ENCODE results near the gene PLEKHG3. TPM values are rescaled to one million over a fixed set of nuclear protein-coding genes. Genes with fewer than 3 reads are reported as not detected.

PLEKHG3 gene
- total and polyA plus RNA-seq, 4 donors, result 8.4 to 21.3 (median 14.6) TPM

DNA sequence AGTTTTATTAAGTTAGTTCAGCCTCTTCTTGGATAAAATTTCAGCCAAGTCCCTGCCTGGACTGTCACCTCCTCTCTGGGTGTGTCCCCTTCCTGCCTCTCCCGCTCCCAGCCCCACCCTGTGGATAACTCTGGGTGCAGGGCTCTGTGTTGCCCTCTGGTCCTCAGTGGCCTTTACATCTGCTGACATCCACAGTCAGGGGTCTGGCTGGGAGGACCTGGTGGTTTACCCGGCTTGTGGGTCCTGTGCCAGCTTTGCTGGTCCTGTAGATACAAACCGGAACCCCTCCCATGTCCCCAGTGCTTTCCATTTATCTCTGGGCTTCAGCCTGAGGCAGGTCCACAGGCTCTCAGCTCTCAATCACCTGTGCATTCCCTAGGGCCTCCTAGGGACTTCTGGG is 28.9 kb upstream of the PLEKHG3 start (continued):
- TF ChIP-seq, protein P1, sequence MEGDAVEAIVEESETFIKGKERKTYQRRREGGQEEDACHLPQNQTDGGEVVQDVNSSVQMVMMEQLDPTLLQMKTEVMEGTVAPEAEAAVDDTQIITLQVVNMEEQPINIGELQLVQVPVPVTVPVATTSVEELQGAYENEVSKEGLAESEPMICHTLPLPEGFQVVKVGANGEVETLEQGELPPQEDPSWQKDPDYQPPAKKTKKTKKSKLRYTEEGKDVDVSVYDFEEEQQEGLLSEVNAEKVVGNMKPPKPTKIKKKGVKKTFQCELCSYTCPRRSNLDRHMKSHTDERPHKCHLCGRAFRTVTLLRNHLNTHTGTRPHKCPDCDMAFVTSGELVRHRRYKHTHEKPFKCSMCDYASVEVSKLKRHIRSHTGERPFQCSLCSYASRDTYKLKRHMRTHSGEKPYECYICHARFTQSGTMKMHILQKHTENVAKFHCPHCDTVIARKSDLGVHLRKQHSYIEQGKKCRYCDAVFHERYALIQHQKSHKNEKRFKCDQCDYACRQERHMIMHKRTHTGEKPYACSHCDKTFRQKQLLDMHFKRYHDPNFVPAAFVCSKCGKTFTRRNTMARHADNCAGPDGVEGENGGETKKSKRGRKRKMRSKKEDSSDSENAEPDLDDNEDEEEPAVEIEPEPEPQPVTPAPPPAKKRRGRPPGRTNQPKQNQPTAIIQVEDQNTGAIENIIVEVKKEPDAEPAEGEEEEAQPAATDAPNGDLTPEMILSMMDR (IDR thresholded peaks at IDR 0.05; ENCODE audit: low read depth, low read length, missing input control), result no peak
- no peak for TF ChIP-seq RAD21 (IDR thresholded peaks at IDR 0.05)
- TF ChIP-seq, protein P2, sequence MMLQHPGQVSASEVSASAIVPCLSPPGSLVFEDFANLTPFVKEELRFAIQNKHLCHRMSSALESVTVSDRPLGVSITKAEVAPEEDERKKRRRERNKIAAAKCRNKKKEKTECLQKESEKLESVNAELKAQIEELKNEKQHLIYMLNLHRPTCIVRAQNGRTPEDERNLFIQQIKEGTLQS (IDR thresholded peaks at IDR 0.05), result no peak
- TF ChIP-seq HNF4G (IDR thresholded peaks at IDR 0.05), result no peak
- TF ChIP-seq JUND (IDR thresholded peaks at IDR 0.05), result no peak
- no peak for TF ChIP-seq YY1 (IDR thresholded peaks at IDR 0.05)
- TF ChIP-seq SP1 (IDR thresholded peaks at IDR 0.05), result no peak
- TF ChIP-seq EGR1 (IDR thresholded peaks at IDR 0.05; ENCODE audit: low read depth in 2 of 2), result no peak
- no peak for TF ChIP-seq FOXA2 (IDR thresholded peaks at IDR 0.05)
- no peak for TF ChIP-seq HNF4A (conservative IDR thresholded peaks at IDR 0.05)
- TF ChIP-seq, protein P3, sequence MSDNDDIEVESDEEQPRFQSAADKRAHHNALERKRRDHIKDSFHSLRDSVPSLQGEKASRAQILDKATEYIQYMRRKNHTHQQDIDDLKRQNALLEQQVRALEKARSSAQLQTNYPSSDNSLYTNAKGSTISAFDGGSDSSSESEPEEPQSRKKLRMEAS (IDR thresholded peaks at IDR 0.05), result no peak

DNA sequence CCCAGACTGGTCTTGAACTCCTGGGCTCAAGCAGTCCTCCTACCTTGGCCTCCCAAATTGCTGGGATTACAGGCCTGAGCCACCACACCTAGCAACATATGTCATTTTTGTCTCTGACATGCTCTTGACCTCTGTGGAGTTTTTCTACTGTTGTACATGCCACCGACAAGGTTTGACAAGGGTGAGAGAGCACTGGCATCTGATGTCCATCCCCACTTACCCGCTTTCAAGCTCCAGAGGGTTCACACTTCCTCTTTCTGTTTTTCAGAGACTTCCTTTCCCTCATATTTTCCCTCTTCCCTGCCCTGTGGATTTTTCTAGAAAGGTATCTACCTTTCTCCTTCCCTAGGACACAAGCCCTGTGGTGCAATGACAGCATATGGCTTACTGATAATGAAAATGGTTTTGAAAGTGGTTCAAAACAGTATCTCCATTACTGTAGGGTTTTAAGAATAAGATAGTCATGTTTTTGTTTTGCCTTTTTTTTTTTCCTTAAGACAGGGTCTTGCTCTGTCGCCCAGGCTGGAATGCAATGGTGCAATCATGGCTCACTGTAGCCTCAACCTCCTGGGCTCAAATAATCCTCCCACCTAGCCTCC is 27.7 kb upstream of the PLEKHG3 start:
- TF ChIP-seq GABPA (IDR thresholded peaks at IDR 0.05 in 1 of 2, conservative IDR thresholded peaks at IDR 0.05 in 1 of 2), result no peak
- no peak for TF ChIP-seq JUND (IDR thresholded peaks at IDR 0.05)
- TF ChIP-seq RAD21 (IDR thresholded peaks at IDR 0.05), result no peak
- TF ChIP-seq NR2F2 (IDR thresholded peaks at IDR 0.05), result no peak
- TF ChIP-seq, protein P3 (IDR thresholded peaks at IDR 0.05), result no peak
- TF ChIP-seq RXRA (IDR thresholded peaks at IDR 0.05), result no peak
- no peak for TF ChIP-seq EGR1 (IDR thresholded peaks at IDR 0.05; ENCODE audit: low read depth in 2 of 2)
- no peak for TF ChIP-seq TAF1 (conservative IDR thresholded peaks at IDR 0.05)
- no peak for TF ChIP-seq HNF4G (IDR thresholded peaks at IDR 0.05)
- Histone ChIP-seq H3K9me3 (ENCODE audit: control insufficient read depth in 4 of 4, low read length in 3 of 4) (no peaks in the 10 kb centered on the region), H3K27ac (ENCODE audit: low read depth in 1 of 2, low read length in 2 of 2) (no peak overlapping the region), H3K36me3 (ENCODE audit: control insufficient read depth in 4 of 4, insufficient read depth in 3 of 4, low read depth in 1 of 4, low read length in 3 of 4) (no peaks in the 10 kb centered on the region), H3K4me3 (ENCODE audit: low read depth in 1 of 3, low read length in 3 of 3) (no peak overlapping the region), H3K4me1 (ENCODE audit: control insufficient read depth in 4 of 4, insufficient read depth in 4 of 4, low read length in 3 of 4) (peaks cover 0 to 3% (median 0%) of the 10 kb centered on the region in 4 donors), H3K27me3 (ENCODE audit: control insufficient read depth in 4 of 4, insufficient read depth in 4 of 4, low read length in 3 of 4) (no peaks in the 10 kb centered on the region), H3K9ac (ENCODE audit: low read depth in 1 of 2, low read length in 2 of 2) (no peak overlapping the region)
- DNase-seq (ENCODE audit: low spot score), result no peak
- 87% methylated on average over 3 of the region's 3 CpGs for WGBS

DNA sequence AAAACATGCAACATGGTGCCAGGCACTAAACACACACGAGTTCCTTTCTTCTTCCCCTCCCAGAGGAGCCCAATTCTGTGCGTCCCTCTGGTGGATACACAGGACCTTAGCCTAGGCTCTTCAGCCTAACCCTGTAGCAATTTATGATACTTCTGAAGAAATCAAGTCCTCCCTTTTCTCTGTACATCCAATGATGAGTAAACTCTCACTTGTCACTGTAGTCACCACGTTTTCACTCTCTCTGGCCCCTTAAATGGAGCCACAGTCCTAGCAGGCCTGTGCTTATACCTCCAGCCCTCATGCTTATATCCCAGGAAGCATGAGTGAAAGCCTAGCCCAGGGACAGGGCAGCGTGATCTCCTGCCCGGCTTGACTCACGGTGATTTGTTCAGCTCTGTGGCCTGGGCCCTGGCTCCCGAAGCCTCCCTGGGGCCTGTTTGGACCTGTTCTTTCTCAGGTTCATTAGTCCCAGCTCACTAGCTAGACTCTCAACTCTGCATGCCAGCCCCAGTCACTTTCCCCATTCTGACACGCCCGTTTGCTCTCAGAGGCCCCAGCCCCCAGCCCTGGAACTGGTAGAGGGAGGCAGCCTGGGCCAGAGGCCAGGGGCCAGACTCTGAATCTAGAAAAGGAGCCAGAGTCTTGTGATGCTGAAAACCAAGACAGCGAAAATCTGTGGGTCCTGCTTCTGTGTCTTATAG is 24.1 kb upstream of the PLEKHG3 start:
- TF ChIP-seq, protein P2 (IDR thresholded peaks at IDR 0.05), result no peak
- TF ChIP-seq RAD21 (IDR thresholded peaks at IDR 0.05) (no peak), FOXA2 (IDR thresholded peaks at IDR 0.05) (no peak), FOXA1 (IDR thresholded peaks at IDR 0.05) (no peak), TAF1 (conservative IDR thresholded peaks at IDR 0.05) (no peak)
- TF ChIP-seq, protein P4, sequence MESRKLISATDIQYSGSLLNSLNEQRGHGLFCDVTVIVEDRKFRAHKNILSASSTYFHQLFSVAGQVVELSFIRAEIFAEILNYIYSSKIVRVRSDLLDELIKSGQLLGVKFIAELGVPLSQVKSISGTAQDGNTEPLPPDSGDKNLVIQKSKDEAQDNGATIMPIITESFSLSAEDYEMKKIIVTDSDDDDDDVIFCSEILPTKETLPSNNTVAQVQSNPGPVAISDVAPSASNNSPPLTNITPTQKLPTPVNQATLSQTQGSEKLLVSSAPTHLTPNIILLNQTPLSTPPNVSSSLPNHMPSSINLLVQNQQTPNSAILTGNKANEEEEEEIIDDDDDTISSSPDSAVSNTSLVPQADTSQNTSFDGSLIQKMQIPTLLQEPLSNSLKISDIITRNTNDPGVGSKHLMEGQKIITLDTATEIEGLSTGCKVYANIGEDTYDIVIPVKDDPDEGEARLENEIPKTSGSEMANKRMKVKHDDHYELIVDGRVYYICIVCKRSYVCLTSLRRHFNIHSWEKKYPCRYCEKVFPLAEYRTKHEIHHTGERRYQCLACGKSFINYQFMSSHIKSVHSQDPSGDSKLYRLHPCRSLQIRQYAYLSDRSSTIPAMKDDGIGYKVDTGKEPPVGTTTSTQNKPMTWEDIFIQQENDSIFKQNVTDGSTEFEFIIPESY (IDR thresholded peaks at IDR 0.05), result no peak
- Histone ChIP-seq H3K36me3 (ENCODE audit: control insufficient read depth in 4 of 4, insufficient read depth in 3 of 4, low read depth in 1 of 4, low read length in 3 of 4) (no peaks in the 10 kb centered on the region), H3K9me3 (ENCODE audit: control insufficient read depth in 4 of 4, low read length in 3 of 4) (no peaks in the 10 kb centered on the region), H3K9ac (ENCODE audit: low read depth in 1 of 2, low read length in 2 of 2) (no peak overlapping the region), H3K4me3 (ENCODE audit: low read depth in 1 of 3, low read length in 3 of 3) (no peak overlapping the region), H3K27me3 (ENCODE audit: control insufficient read depth in 4 of 4, insufficient read depth in 4 of 4, low read length in 3 of 4) (no peaks in the 10 kb centered on the region), H3K4me1 (ENCODE audit: control insufficient read depth in 4 of 4, insufficient read depth in 4 of 4, low read length in 3 of 4) (no peaks in the 10 kb centered on the region), H3K27ac (ENCODE audit: low read depth in 1 of 2, low read length in 2 of 2) (no peak overlapping the region)
- 89% methylated on average over 10 of the region's 10 CpGs for WGBS
- no peak for DNase-seq (ENCODE audit: low spot score)

Measured in liver (tissue), 9 donors.